ENCODE results near the gene RFNG. TPM values are rescaled to one million over a fixed set of nuclear protein-coding genes. Genes with fewer than 3 reads are reported as not detected.

Gene RFNG
- polyA plus RNA-seq, 2 of the 4 experiments (the other 2 are of a cell fraction): 8.4 to 25.7 TPM

GRCh38 chr17:82065638-82066303 is 14.2 kb upstream of the RFNG start, which contains the start of gene DUS1L (continued):
- TF ChIP-seq ELK1 (IDR thresholded peaks at IDR 0.05; ENCODE audit: low read depth, low read length): no peak

GRCh38 chr17:82065193-82065637 is 13.6 kb upstream of the RFNG start:
- H3K4me1 ChIP-seq: peaks cover 19% of the 10 kb centered on the region
- DNase-seq (ENCODE audit: low read depth in 1 of 2, low spot score in 1 of 2) (peak in 1 of 2 experiments; percentile 66), FAIRE-seq (no peak), ATAC-seq (peak; percentile 10 to 33; a peak in 4 of 6 replicates)
- H3K4me2 ChIP-seq: peak overlapping the region; percentile 99
- ChIA-PET POLR2A (interaction anchor here (0.6 to 3.1 kb wide), 3 partner anchors 14 to 172 kb away, joined by 3 to 11 read pairs (median 3); partner anchors contain the start of gene FASN), CTCF (interaction anchor here (0.7 to 21.7 kb wide), 8 partner anchors 11 to 105 kb away, joined by 3 to 191 read pairs (median 8); partner anchors contain the start of genes DCXR, GPS1, NOTUM and RAC3)
- H3K9me3 ChIP-seq: no peaks in the 10 kb centered on the region
- under 1% methylated on average over 24 of the region's 47 CpGs for WGBS (ENCODE audit: missing lambda C conversion rate)
- TF ChIP-seq MYC (IDR thresholded peaks at IDR 0.05; ENCODE audit: borderline replicate concordance, low read length): 0 out of 2 replicates have a peak, but pooled peaks have one; percentile 12
- TF ChIP-seq REST (IDR thresholded peaks at IDR 0.05): peak; percentile 49; the same call in 1 of the 2 replicates
- TF ChIP-seq KDM5A (IDR thresholded peaks at IDR 0.05): no peak; the same call in 1 of the 2 replicates
- TF ChIP-seq NR3C1 (IDR thresholded peaks at IDR 0.05): no peak
- TF ChIP-seq CBX2 (IDR thresholded peaks at IDR 0.05; ENCODE audit: borderline replicate concordance, low read depth): no peak
- TF ChIP-seq HDAC2 (IDR thresholded peaks at IDR 0.05): no peak
- TF ChIP-seq CHD2 (IDR thresholded peaks at IDR 0.05; ENCODE audit: low read length, partially characterized antibody): peak; percentile 76
- peak overlapping the region; percentile 94 for H3K4me3 ChIP-seq
- H3K27ac ChIP-seq: peak overlapping the region; percentile 94 to 96

- ATAC-seq (peak in 1 of 2 experiments; percentile 3; a peak in 3 of 6 replicates), DNase-seq (ENCODE audit: low read depth in 1 of 2, low spot score in 1 of 2) (no peak), FAIRE-seq (no peak)
- H3K4me1 ChIP-seq: peaks cover 19% of the 10 kb centered on the region
- ChIA-PET CTCF (interaction anchor here (0.7 to 21.7 kb wide), 9 partner anchors 10 to 105 kb away, joined by 3 to 191 read pairs (median 4); partner anchors contain the start of genes DCXR, GPS1, NOTUM and RAC3), POLR2A (interaction anchor here (0.6 to 3.1 kb wide), 2 partner anchors 34 to 171 kb away, joined by 3 to 11 read pairs; partner anchors contain the start of gene FASN)
- no peaks in the 10 kb centered on the region for H3K9me3 ChIP-seq
- peak overlapping the region; percentile 94 for H3K4me3 ChIP-seq
- H3K27ac ChIP-seq: peak overlapping the region; percentile 94 to 96
- peak overlapping the region; percentile 99 for H3K4me2 ChIP-seq
- 42% methylated on average over 30 of the region's 36 CpGs for WGBS (ENCODE audit: missing lambda C conversion rate)
- TF ChIP-seq CBX2 (IDR thresholded peaks at IDR 0.05; ENCODE audit: borderline replicate concordance, low read depth): no peak
- no peak for TF ChIP-seq POLR2AphosphoS2 (conservative IDR thresholded peaks at IDR 0.05; ENCODE audit: low read length)
- no peak for TF ChIP-seq POLR2A (IDR thresholded peaks at IDR 0.05; ENCODE audit: low read length)
- TF ChIP-seq HMGXB4 (CRISPR knock-in tag; IDR thresholded peaks at IDR 0.05; ENCODE audit: borderline replicate concordance): no peak
- no peak for TF ChIP-seq CEBPB (IDR thresholded peaks at IDR 0.05)
- no peak for TF ChIP-seq PHF8 (IDR thresholded peaks at IDR 0.05; ENCODE audit: borderline replicate concordance, low read depth)
- TF ChIP-seq HEYL (CRISPR knock-in tag; IDR thresholded peaks at IDR 0.05): no peak
- TF ChIP-seq TP53 (CRISPR knock-in tag; IDR thresholded peaks at IDR 0.05): no peak
- no peak for TF ChIP-seq TFCP2L1 (CRISPR knock-in tag; IDR thresholded peaks at IDR 0.05)
- no peak for TF ChIP-seq ZFP36 (IDR thresholded peaks at IDR 0.05; ENCODE audit: borderline replicate concordance, partially characterized antibody)
- TF ChIP-seq MAZ (IDR thresholded peaks at IDR 0.05; ENCODE audit: borderline replicate concordance, low read depth, low read length): no peak
- no peak for TF ChIP-seq KDM5A (IDR thresholded peaks at IDR 0.05)
- TF ChIP-seq ELK1 (IDR thresholded peaks at IDR 0.05; ENCODE audit: low read depth, low read length): no peak
Observed at GRCh38 chr17:82064433-82065192, 13.0 kb upstream of the RFNG start.

Measured in A549 (cell line).